ENCODE data around the gene RASGRP4. TPM values are rescaled to one million over a fixed set of nuclear protein-coding genes. Genes with fewer than 3 reads are reported as not detected.

RASGRP4 gene
- total RNA-seq, 4 donors from 2014 or later: under 0.01 to 2.0 (median 1.5) TPM; not detected in 1

GRCh38 chr19:38384209-38385027 lies 41.6 kb downstream of the RASGRP4 start:
- Histone ChIP-seq H3K36me3 (no peaks in the 10 kb centered on the region), H3K4me3 (no peak overlapping the region), H3K9me3 (no peaks in the 10 kb centered on the region), H3K27ac (no peak overlapping the region), H3K27me3 (no peaks in the 10 kb centered on the region), H3K4me1 (peaks cover 0 to 19% of the 10 kb centered on the region in 2 donors)
- intact Hi-C loops (cut with DNase I; ENCODE audit: low total_unique reads): no loop called here
- DNase-seq: no peak
- TF ChIP-seq CTCF (IDR thresholded peaks at IDR 0.05) (no peak), POLR2A (IDR thresholded peaks at IDR 0.05) (no peak)

GRCh38 chr19:38383743-38384142 lies 42.3 kb downstream of the RASGRP4 start:
- peaks cover 0 to 12% of the 10 kb centered on the region in 2 donors for H3K4me1 ChIP-seq
- DNase-seq: no peak
- no peaks in the 10 kb centered on the region for H3K36me3 ChIP-seq
- H3K9me3 ChIP-seq: no peaks in the 10 kb centered on the region
- no peak for TF ChIP-seq POLR2A (IDR thresholded peaks at IDR 0.05)
- no peak for TF ChIP-seq CTCF (IDR thresholded peaks at IDR 0.05)
- H3K27ac ChIP-seq: no peak overlapping the region
- intact Hi-C loops (cut with DNase I; ENCODE audit: low total_unique reads): no loop called here
- H3K4me3 ChIP-seq: no peak overlapping the region
- no peaks in the 10 kb centered on the region for H3K27me3 ChIP-seq

GRCh38 chr19:38383184-38383583 lies 42.8 kb downstream of the RASGRP4 start:
- no peaks in the 10 kb centered on the region for H3K27me3 ChIP-seq
- intact Hi-C loops (cut with DNase I; ENCODE audit: low total_unique reads): no loop called here
- no peak overlapping the region for H3K27ac ChIP-seq
- DNase-seq: no peak
- no peaks in the 10 kb centered on the region for H3K9me3 ChIP-seq
- TF ChIP-seq POLR2A (IDR thresholded peaks at IDR 0.05) (no peak), CTCF (IDR thresholded peaks at IDR 0.05) (no peak)
- H3K4me3 ChIP-seq: no peak overlapping the region
- H3K4me1 ChIP-seq: peaks cover 0 to 10% of the 10 kb centered on the region in 2 donors
- no peaks in the 10 kb centered on the region for H3K36me3 ChIP-seq

- Histone ChIP-seq H3K27ac (no peak overlapping the region), H3K36me3 (no peaks in the 10 kb centered on the region), H3K4me3 (no peak overlapping the region), H3K9me3 (no peaks in the 10 kb centered on the region), H3K27me3 (no peaks in the 10 kb centered on the region), H3K4me1 (peaks cover 0 to 5% of the 10 kb centered on the region in 2 donors)
- DNase-seq: no peak
- TF ChIP-seq POLR2A (IDR thresholded peaks at IDR 0.05) (no peak), CTCF (IDR thresholded peaks at IDR 0.05) (no peak)
- intact Hi-C loops (cut with DNase I; ENCODE audit: low total_unique reads): no loop called here
Measured at GRCh38 chr19:38381138-38381537, 44.9 kb downstream of the RASGRP4 start.

- H3K27me3 ChIP-seq: no peaks in the 10 kb centered on the region
- no peak for DNase-seq
- no peak overlapping the region for H3K27ac ChIP-seq
- H3K36me3 ChIP-seq: no peaks in the 10 kb centered on the region
- peaks cover 3 to 15% of the 10 kb centered on the region in 2 donors for H3K4me1 ChIP-seq
- H3K9me3 ChIP-seq: no peaks in the 10 kb centered on the region
- no peak overlapping the region for H3K4me3 ChIP-seq
- intact Hi-C loops (cut with DNase I; ENCODE audit: low total_unique reads): no loop called here
- TF ChIP-seq POLR2A (IDR thresholded peaks at IDR 0.05): no peak
- TF ChIP-seq CTCF (IDR thresholded peaks at IDR 0.05): no peak
Measured at GRCh38 chr19:38378866-38379265, 47.2 kb downstream of the RASGRP4 start.
